GM20431 (cell line): ENCODE data around the gene INPP4B.

Experiments used
- in situ Hi-C: fragments of 300-500 bp; cut with MseI, MboI; formaldehyde crosslinking; loops from one replicate; pipeline ENCODE4 v1.15.0; 2020; ENCODE audit warnings: low sequenced_read_pairs; ENCODE audit not compliant: unreplicated experiment

INPP4B gene

GRCh38 chr4:142284402-142285221 is 561.5 kb downstream of the INPP4B start:
- in situ Hi-C loops = no loop called here

DNA sequence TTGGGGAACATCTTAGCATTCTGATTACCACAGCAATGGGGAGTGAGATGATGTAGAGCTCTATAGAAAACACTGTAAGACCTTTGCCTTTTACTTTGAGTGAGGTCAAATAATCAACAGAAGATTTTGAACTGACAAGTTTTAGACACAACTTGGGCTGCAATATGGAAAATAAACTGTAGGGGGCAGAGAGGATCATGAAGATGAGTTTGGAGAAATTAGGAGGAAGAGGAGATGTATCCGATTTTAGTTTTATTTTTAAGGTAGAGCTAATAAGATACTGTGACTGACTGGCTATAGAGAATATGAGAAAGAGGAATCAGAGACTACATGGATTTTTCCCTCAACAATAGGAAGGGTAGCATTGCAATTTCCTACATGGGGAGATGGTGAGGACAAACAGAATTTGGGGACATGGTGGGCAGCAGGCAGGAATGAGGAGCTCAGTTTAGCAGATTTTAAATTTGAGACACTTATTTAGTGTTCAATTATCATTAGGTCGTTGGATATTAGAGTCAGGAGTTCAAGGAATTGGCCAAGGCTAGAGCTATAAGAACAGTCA is 563.1 kb downstream of the INPP4B start:
- in situ Hi-C loops = no loop called here

GRCh38 chr4:142281999-142282398 is 564.1 kb downstream of the INPP4B start:
- in situ Hi-C loops = no loop called here

DNA sequence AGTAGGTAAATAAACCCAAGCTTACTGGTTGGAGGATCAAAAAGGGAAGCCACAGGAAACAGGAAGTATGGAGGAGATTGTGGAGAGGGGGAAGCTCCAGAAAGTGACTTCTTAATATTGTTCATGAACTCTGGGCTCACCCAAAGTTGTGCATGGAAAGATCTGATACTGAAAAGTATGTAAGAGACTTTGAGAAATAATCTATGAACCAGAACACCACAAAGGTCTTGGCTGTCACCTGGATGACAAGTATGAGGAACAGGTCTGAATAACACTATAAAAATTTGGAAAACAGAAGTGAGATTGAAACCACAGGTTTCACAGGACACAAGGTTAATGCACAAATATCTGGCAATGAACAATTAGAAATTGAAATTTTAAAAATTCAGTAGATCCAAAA is 567.4 kb downstream of the INPP4B start:
- in situ Hi-C loops = no loop called here

DNA sequence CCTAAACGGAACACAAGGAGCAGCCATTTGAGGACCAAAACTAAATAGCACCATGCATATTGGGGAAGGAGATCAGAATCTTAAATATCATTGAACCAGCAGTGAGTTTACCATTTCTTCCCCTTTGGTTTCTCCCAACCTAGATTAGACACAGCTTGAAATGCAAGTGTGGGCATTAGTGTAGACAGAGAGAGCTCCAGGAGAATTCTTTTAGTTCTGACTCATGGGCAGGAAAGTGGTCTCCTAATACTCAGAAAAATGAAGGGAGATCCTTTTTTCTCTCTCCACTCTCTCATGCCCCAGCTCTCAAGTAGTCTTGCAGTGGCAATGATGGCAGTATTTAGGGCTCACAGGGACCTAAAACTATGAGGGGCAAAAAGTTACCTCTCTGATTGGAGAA is 567.9 kb downstream of the INPP4B start:
- in situ Hi-C loops = no loop called here

DNA sequence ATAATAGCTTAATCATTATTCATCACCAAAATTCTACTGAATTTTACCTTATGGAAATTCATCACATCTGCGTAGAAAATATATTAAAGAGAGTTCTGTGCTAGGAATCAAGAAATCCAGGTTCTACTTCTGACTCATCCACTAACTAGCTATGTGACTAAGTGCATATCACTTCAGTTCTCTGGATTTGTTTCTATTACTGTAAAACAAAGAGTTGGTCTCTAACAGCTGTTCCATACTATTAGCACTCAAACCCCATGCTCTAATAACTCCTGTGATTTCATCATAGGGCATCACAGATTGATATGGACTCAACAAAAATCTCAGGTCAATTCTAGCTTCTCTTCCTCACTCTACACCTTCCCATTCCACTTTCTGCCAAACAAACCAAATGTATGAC is 572.0 kb downstream of the INPP4B start:
- in situ Hi-C loops = no loop called here

DNA sequence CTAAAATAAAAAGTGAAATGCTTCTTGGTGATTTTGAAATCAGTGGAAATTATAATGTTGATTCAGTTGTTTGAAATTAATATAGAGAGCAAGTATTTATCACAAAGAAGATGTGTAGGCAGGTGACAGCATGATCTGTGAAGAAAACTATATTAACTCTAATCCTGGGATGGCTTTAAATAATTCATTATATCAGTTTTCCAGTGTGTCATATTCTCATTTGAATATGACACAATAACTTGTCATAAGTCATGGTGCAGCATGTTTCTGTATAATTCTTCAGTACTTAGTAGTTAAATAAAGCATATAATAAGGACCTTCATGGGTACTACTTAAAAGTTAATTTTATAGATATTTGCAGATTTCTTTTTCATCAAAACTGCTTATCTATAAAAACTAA is 573.6 kb downstream of the INPP4B start:
- in situ Hi-C loops = no loop called here

GRCh38 chr4:142271832-142272231 is 574.3 kb downstream of the INPP4B start:
- in situ Hi-C loops = no loop called here

GRCh38 chr4:142267101-142267500 is 579.0 kb downstream of the INPP4B start:
- in situ Hi-C loops = no loop called here

- in situ Hi-C loops = no loop called here
Observed at GRCh38 chr4:142265946-142266345, 580.2 kb downstream of the INPP4B start.

DNA sequence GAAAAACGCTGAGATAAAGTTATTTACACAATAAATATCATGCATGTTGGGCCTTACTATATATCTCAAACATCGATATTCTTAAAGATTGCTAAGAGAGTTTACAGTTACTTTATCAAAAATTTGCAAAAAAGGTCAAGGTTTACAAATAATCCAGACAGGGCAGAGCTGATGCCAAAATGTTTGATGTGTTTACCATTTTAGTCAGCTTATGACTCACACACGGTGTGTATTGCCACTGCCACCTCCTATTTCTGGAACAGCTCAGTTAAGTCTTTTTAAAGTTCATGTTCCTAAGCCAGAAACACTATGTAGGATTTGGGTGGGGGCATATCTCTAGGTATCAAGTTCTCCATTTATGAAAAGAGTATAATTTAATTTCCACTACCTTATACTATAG is 580.6 kb downstream of the INPP4B start:
- in situ Hi-C loops = no loop called here

- in situ Hi-C loops = no loop called here
Observed at GRCh38 chr4:142264961-142265360, 581.1 kb downstream of the INPP4B start.

DNA sequence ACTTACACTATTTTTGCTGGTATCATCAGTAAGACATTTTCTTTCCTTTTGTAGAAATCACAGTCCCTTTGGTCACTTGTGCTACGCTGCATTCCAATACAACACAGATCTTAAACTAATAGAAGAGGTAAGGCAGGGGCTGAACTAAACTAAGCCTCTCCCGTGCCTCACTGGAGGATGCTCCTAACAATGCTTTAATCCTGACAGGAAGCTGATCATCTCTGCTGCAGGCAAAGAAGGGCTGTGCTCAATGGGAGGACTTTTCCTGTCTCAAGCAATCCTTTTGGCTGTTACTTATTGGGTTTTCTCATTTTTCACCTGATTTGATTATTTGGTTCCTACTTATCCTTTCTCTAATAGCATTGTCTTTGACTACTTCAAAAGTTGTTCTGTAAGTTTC is 583.1 kb downstream of the INPP4B start:
- in situ Hi-C loops = no loop called here

- in situ Hi-C loops = no loop called here
Observed at GRCh38 chr4:142248946-142249345, 597.2 kb downstream of the INPP4B start.

GRCh38 chr4:142243255-142243654 is 602.8 kb downstream of the INPP4B start:
- in situ Hi-C loops = no loop called here

GRCh38 chr4:142242156-142242555 is 603.9 kb downstream of the INPP4B start:
- in situ Hi-C loops = no loop called here

DNA sequence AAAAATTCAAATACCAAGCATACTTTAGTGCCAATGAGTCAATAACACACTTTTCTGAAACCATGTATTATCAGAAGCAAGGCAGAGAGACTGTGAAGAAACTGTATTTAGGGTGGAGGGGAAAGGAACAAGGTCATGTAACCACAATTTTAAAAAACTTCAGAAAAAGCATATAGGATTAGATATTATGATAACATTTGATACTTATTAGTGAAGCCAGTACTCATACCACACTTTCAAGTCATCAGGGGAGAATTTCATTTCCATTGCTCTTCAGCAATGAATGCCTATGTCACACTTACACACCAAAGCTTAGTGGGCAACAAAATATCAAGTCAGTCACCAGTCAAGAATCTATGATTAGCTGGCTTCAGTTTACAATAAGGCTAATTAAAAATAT is 607.5 kb downstream of the INPP4B start:
- in situ Hi-C loops = no loop called here

DNA sequence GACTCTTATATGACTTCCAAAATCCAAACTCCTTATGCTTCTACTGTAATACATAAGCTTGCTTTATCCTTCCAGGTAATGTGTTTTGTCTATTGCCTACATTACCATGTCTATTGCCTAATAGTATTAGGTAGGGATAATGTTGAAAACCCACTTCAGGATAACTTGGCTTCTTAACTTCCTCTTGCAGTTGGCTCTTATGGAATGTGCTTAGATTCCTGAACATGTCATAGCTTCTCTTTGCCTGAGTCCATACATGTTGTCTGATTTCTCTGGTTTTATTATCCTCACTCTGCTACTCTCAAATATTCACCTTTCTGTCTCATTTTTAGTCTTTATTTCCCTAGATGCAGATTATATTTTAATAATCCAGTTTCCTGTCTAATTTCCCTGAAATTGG is 609.8 kb downstream of the INPP4B start:
- in situ Hi-C loops = no loop called here

DNA sequence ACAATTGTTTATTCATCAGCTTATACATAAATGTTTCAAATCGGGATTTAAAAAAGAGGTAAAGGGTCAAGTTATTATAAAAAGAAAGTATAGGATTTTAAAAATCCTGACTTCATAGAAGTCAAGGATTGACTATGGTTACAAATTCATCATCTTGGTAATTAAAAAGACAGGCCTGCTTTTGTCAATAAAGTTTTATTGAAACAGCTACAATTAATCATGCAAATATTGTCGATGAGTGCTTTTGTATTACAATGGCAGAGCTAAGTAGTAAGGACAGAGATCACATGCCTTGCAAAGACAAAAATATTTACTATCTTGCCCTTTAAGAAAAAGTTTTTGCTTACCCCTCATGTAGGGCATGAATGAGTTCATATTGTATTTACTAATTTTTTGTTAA is 614.3 kb downstream of the INPP4B start:
- in situ Hi-C loops = no loop called here

GRCh38 chr4:142230991-142231390 is 615.1 kb downstream of the INPP4B start:
- in situ Hi-C loops = no loop called here

DNA sequence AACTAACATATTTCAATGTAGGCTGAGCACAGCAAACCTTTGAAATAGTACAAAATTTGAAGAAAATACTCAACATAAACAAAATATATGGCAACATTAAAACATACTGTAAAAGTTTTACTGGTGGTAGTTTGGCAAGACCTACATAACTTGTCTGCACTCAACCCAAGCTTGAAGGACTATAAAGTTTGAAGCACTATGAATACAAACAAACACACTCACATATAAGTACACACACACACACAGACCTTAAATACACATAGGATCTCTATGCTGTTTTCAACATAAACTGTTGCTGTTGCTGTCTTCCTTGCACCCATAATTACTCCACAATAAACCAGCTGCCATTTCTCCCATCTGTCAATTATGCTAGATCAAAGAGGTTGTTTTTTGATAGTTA is 620.1 kb downstream of the INPP4B start:
- in situ Hi-C loops = no loop called here

GRCh38 chr4:142222127-142222526 is 624.0 kb downstream of the INPP4B start:
- in situ Hi-C loops = no loop called here
